Activated CD4-positive, alpha-beta T cell treated with anti-CD3 and anti-CD28 coated beads, Interleukin-2, amount 10 ng/mL, durations not matched to agents 24 days and 14 days (primary cell): ENCODE data around the gene PACSIN1. TPM values are rescaled to one million over a fixed set of nuclear protein-coding genes. Genes with fewer than 3 reads are reported as not detected.
A peak's percentile ranks its signal among the peaks of the same experiment; 100 is the strongest.
"Not testable (repeated sequence)": the region's sequence is repeated elsewhere in the genome, so short reads cannot be mapped to it uniquely, and the experiment has no call there.

Source experiments
- DNase-seq: peaks from one replicate; pipeline ENCODE4 v3.0.0; 2022
- H3K27ac Mint-ChIP-seq: one replicate; pipeline ENCODE4 v1.8.0; 2022; ENCODE audit warnings: mild to moderate bottlenecking, mixed read lengths
- H3K27me3 Mint-ChIP-seq: one replicate; pipeline ENCODE4 v1.8.0; 2022; ENCODE audit warnings: mixed read lengths
- H3K36me3 Mint-ChIP-seq: one replicate; pipeline ENCODE4 v1.8.0; 2022; ENCODE audit warnings: low read depth, mild to moderate bottlenecking, mixed read lengths
- H3K4me1 Mint-ChIP-seq: one replicate; pipeline ENCODE4 v1.8.0; 2021; ENCODE audit warnings: mixed read lengths
- H3K4me3 Mint-ChIP-seq: one replicate; pipeline ENCODE4 v1.8.0; 2022; ENCODE audit warnings: mild to moderate bottlenecking, moderate library complexity, mixed read lengths
- H3K9me3 Mint-ChIP-seq: one replicate; pipeline ENCODE4 v1.8.0; 2021; ENCODE audit warnings: mixed read lengths
- intact Hi-C: fragments of 100-400 bp; cut with micrococcal nuclease; formaldehyde crosslinking; loops from one replicate; pipeline ENCODE4 v1.15.1; 2023
- total RNA-seq: library from RNA; stranded (reverse); gene quantifications from 2 replicates; pipeline ENCODE4 v1.2.3, GENCODE V29; 2022

PACSIN1 gene
- total RNA-seq, 1 donor from 2014 or later, result not detected

DNA sequence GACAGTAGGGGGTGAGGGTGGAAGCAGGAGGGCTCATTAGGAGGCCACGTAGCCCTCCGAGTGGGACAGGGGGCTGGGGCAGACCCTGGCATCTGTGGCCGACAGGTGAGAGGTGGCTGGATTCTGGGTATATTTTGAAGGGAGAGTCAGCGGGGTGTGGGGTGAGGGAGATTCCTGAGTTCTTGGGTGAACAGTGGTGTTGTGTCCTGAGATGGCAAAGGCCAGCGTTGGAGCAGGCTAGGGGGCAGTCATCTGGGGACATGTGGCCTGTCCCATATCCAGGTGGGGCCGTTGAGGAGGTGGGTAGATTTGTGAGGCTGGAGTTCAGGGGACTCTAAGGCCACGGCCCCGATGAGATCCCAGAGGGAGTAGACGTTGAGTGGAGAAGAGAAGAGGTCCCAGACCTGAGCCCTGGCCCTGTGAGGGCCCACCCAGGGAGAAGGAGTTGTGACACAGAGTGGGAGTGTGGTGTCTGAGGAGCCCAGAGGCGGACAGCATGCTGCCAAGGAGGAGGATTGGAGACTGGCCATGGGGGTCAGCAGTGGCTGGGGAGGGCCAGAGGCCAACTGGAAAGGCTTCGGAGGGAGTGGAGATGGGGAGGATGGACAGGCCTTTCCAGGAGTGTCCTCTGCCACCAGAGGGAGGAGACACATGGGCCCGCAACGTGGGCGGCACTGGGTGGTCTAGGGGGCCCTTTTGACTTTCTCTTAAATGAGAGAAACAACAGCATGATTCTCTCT lies 19.6 kb downstream of the PACSIN1 start:
- Mint-ChIP-seq H3K27ac (peak overlapping the region; percentile 68), H3K27me3 (peaks cover 2% of the 10 kb centered on the region), H3K36me3 (no peaks in the 10 kb centered on the region), H3K9me3 (no peaks in the 10 kb centered on the region), H3K4me3 (peak overlapping the region; percentile 32), H3K4me1 (peaks cover 23% of the 10 kb centered on the region)
- intact Hi-C loops, result no loop called here
- DNase-seq, result no peak

GRCh38 chr6:34486106-34486740 lies 20.3 kb downstream of the PACSIN1 start:
- Mint-ChIP-seq H3K4me1 (peaks cover 26% of the 10 kb centered on the region), H3K27ac (peak overlapping the region; percentile 64), H3K36me3 (no peaks in the 10 kb centered on the region), H3K27me3 (no peaks in the 10 kb centered on the region), H3K9me3 (no peaks in the 10 kb centered on the region), H3K4me3 (peak overlapping the region; percentile 32)
- DNase-seq, result no peak
- intact Hi-C loops, result no loop called here

- H3K27ac Mint-ChIP-seq, H3K36me3 Mint-ChIP-seq, DNase-seq, H3K9me3 Mint-ChIP-seq, intact Hi-C loops, H3K27me3 Mint-ChIP-seq, H3K4me3 Mint-ChIP-seq: not testable (repeated sequence)
- H3K4me1 Mint-ChIP-seq, result peaks cover 26% of the 10 kb centered on the region
Measured at GRCh38 chr6:34486886-34487285, 21.0 kb downstream of the PACSIN1 start.

DNA sequence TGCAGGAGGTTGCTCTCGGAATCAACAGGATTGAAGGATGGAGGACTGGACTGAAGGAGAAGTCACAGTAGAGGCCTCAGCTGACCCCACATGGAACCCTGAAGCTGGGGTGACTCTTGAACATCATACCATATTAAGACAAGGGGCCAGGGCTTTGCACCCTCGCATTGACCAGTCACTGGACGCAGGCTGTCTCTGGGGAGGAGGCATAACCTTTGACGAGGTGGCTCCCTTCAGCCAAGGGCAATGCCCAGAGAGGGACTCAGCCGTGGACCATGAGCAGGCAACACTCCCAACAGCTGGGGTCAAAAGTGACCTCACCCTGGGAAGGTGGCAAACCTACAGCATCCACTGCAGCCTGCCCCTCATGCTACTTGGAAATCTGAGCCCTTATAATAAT lies 21.7 kb downstream of the PACSIN1 start:
- no peak overlapping the region for H3K27ac Mint-ChIP-seq
- H3K9me3 Mint-ChIP-seq, result no peaks in the 10 kb centered on the region
- H3K4me1 Mint-ChIP-seq, result peaks cover 26% of the 10 kb centered on the region
- intact Hi-C loops, result no loop called here
- no peak for DNase-seq
- H3K36me3 Mint-ChIP-seq, result no peaks in the 10 kb centered on the region
- no peaks in the 10 kb centered on the region for H3K27me3 Mint-ChIP-seq
- H3K4me3 Mint-ChIP-seq, result no peak overlapping the region

- Mint-ChIP-seq H3K4me1 (peaks cover 22% of the 10 kb centered on the region), H3K27me3 (no peaks in the 10 kb centered on the region), H3K4me3 (no peak overlapping the region), H3K36me3 (no peaks in the 10 kb centered on the region), H3K27ac (no peak overlapping the region), H3K9me3 (no peaks in the 10 kb centered on the region)
- intact Hi-C loops, result no loop called here
- DNase-seq, result no peak
Measured at GRCh38 chr6:34489207-34489805, 23.4 kb downstream of the PACSIN1 start.

DNA sequence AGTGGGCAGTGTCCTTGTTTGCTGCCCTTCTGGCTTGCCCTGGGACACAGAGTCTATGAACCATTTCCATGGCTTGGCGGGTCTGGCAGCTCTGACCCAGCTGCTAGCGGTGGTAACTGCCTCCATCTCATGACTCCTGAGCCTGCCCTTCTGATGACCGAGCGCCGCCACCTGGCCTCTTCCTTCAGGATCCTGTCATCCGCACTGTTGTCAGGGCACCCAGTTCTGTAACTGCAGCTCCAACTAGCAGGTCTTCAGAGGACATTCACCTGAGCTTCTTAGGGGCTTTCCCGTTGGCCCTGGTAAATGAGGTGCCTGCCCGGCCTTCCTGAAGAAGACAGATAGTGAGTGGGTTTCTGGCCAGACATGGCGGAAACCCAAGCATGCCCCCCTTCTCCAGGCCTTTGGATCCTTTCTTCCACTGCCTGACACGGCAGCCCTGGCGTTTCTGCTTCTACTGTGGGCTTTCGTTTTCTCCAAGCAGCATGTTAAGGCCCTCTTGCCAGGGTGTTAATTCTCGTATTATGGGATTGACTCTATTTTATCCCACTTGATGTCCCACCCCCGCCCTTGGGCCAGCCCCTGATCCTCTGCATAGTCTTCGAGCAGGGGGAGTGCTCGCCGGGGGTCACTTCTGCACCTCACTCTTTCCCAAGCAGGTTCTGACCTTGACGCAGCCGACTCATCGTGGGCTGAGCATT lies 24.7 kb downstream of the PACSIN1 start:
- intact Hi-C loops, result no loop called here
- no peak overlapping the region for H3K27ac Mint-ChIP-seq
- H3K9me3 Mint-ChIP-seq, result no peaks in the 10 kb centered on the region

GRCh38 chr6:34491091-34491430 lies 25.2 kb downstream of the PACSIN1 start:
- Mint-ChIP-seq H3K27me3 (no peaks in the 10 kb centered on the region), H3K4me1 (peaks cover 6% of the 10 kb centered on the region), H3K4me3 (no peak overlapping the region), H3K27ac (no peak overlapping the region), H3K36me3 (no peaks in the 10 kb centered on the region), H3K9me3 (no peaks in the 10 kb centered on the region)
- intact Hi-C loops, result no loop called here
- DNase-seq, result no peak

More for the DNA sequence above, 24.7 kb downstream of the PACSIN1 start:
- H3K4me1 Mint-ChIP-seq, result peaks cover 11% of the 10 kb centered on the region
- H3K4me3 Mint-ChIP-seq, result no peak overlapping the region
- H3K36me3 Mint-ChIP-seq, result no peaks in the 10 kb centered on the region
- DNase-seq, result no peak
- H3K27me3 Mint-ChIP-seq, result no peaks in the 10 kb centered on the region

DNA sequence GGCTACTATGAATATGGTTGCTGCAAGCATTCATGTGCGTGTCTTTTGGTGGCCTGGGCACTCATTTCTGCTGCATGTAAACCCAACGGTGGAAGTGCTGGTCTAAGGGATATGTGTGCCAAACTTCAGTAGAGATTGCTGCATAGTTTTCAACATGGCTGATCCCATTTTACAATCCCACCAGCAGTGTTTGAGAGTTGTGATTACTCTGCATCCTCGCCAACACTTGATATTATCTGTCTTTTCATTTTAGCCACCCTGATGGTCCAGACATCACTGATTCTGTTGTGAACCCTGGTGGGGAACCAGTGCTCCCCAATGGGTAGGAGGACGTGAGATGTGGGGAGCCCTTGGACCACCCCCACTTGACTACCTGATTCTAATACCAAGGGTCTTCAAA lies 27.5 kb downstream of the PACSIN1 start:
- no peaks in the 10 kb centered on the region for H3K36me3 Mint-ChIP-seq
- no peak for DNase-seq
- intact Hi-C loops, result no loop called here
- no peaks in the 10 kb centered on the region for H3K9me3 Mint-ChIP-seq
- H3K27me3 Mint-ChIP-seq, result no peaks in the 10 kb centered on the region
- H3K4me1 Mint-ChIP-seq, result peaks cover 3% of the 10 kb centered on the region
- no peak overlapping the region for H3K4me3 Mint-ChIP-seq
- H3K27ac Mint-ChIP-seq, result no peak overlapping the region

- H3K9me3 Mint-ChIP-seq, result no peaks in the 10 kb centered on the region
- no peak overlapping the region for H3K4me3 Mint-ChIP-seq
- no peak overlapping the region for H3K27ac Mint-ChIP-seq
- no peak for DNase-seq
- intact Hi-C loops, result no loop called here
- peaks cover 3% of the 10 kb centered on the region for H3K4me1 Mint-ChIP-seq
- no peaks in the 10 kb centered on the region for H3K36me3 Mint-ChIP-seq
- no peaks in the 10 kb centered on the region for H3K27me3 Mint-ChIP-seq
Measured at GRCh38 chr6:34494973-34495372, 29.1 kb downstream of the PACSIN1 start.

- H3K27ac Mint-ChIP-seq, result no peak overlapping the region
- peaks cover under 1% of the 10 kb centered on the region for H3K4me1 Mint-ChIP-seq
- no peak for DNase-seq
- no peaks in the 10 kb centered on the region for H3K27me3 Mint-ChIP-seq
- intact Hi-C loops, result no loop called here
- no peaks in the 10 kb centered on the region for H3K36me3 Mint-ChIP-seq
- no peaks in the 10 kb centered on the region for H3K9me3 Mint-ChIP-seq
- H3K4me3 Mint-ChIP-seq, result no peak overlapping the region
Measured at GRCh38 chr6:34496103-34496685, 30.3 kb downstream of the PACSIN1 start.

- no peaks in the 10 kb centered on the region for H3K36me3 Mint-ChIP-seq
- no peak for DNase-seq
- H3K9me3 Mint-ChIP-seq, result no peaks in the 10 kb centered on the region
- H3K27ac Mint-ChIP-seq, result no peak overlapping the region
- no peaks in the 10 kb centered on the region for H3K27me3 Mint-ChIP-seq
- no peak overlapping the region for H3K4me3 Mint-ChIP-seq
- intact Hi-C loops, result no loop called here
- no peaks in the 10 kb centered on the region for H3K4me1 Mint-ChIP-seq
Measured at GRCh38 chr6:34497411-34497810, 31.5 kb downstream of the PACSIN1 start.

GRCh38 chr6:34506718-34507117 lies 40.8 kb downstream of the PACSIN1 start:
- no peak overlapping the region for H3K27ac Mint-ChIP-seq
- H3K4me3 Mint-ChIP-seq, result no peak overlapping the region
- peaks cover 18% of the 10 kb centered on the region for H3K27me3 Mint-ChIP-seq
- no peak for DNase-seq
- H3K9me3 Mint-ChIP-seq, result no peaks in the 10 kb centered on the region
- intact Hi-C loops, result no loop called here
- H3K36me3 Mint-ChIP-seq, result no peaks in the 10 kb centered on the region
- H3K4me1 Mint-ChIP-seq, result no peaks in the 10 kb centered on the region

GRCh38 chr6:34508425-34508824 lies 42.5 kb downstream of the PACSIN1 start:
- H3K36me3 Mint-ChIP-seq, result no peaks in the 10 kb centered on the region
- no peak for DNase-seq
- no peak overlapping the region for H3K27ac Mint-ChIP-seq
- H3K9me3 Mint-ChIP-seq, result no peaks in the 10 kb centered on the region
- no peak overlapping the region for H3K4me3 Mint-ChIP-seq
- intact Hi-C loops, result no loop called here
- H3K27me3 Mint-ChIP-seq, result peaks cover 18% of the 10 kb centered on the region
- no peaks in the 10 kb centered on the region for H3K4me1 Mint-ChIP-seq

DNA sequence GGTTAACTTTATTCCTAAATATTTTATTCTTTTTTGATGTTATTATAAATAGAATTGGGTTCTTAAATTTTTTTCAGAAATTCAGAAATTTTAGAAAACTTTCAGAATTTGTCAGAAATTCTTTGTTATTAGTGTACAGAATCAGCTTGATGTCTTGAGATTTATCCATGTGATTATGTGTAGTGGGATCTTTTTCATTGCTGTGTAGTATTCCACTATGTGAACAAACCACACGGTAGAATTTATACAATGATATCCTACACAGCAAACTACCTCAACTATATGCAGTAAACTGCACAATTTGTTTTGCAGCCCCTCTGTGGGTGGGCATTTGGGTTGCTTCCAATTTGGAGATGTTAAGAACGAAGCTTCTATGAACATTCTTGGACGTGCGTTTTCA lies 43.9 kb downstream of the PACSIN1 start:
- Mint-ChIP-seq H3K4me3 (no peak overlapping the region), H3K27ac (no peak overlapping the region), H3K36me3 (no peaks in the 10 kb centered on the region), H3K9me3 (no peaks in the 10 kb centered on the region), H3K27me3 (peaks cover 21% of the 10 kb centered on the region), H3K4me1 (no peaks in the 10 kb centered on the region)
- no peak for DNase-seq
- intact Hi-C loops, result no loop called here
